Tibial nerve (tissue), 4 donors: ENCODE data around the gene TMEM219. TPM values are rescaled to one million over a fixed set of nuclear protein-coding genes. Genes with fewer than 3 reads are reported as not detected.

Experiments used
- DNase-seq, 2 donors: peaks; one replicate each; pipeline ENCODE4 v3.0.0-alpha.2; 2019; ENCODE audit warnings: low spot score in 2 of 2
- H3K27ac ChIP-seq, 4 donors: fragments of 200-600 bp; sonication (generic) in 3 of 4; one replicate each; pipeline ENCODE4 v1.5.1; 2017 to 2019; ENCODE audit warnings: mild to moderate bottlenecking in 1 of 4
- H3K27me3 ChIP-seq, 2 donors: fragments of 200-600 bp; sonication (generic) in 1 of 2; one replicate each; pipeline versions ENCODE4 v1.5.1 to v1.6.0; 2017 to 2019
- H3K36me3 ChIP-seq, 3 donors: fragments of 200-600 bp; sonication (generic); one replicate each; pipeline ENCODE4 v1.5.1; 2018 to 2019
- H3K4me1 ChIP-seq, 4 donors: fragments of 200-600 bp; sonication (generic) in 3 of 4; one replicate each; pipeline ENCODE4 v1.5.1; 2017 to 2019
- H3K4me3 ChIP-seq, 4 donors: fragments of 200-600 bp; sonication (generic) in 3 of 4; one replicate each; pipeline ENCODE4 v1.5.1; 2017 to 2019; ENCODE audit warnings: mild to moderate bottlenecking in 1 of 4, moderate library complexity in 1 of 4
- H3K9me3 ChIP-seq, 4 donors: fragments of 200-600 bp; sonication (generic) in 3 of 4; one replicate each; pipeline ENCODE4 v1.5.1; 2017 to 2019
- CTCF ChIP-seq, 5 experiments: fragments of 200-600 bp in 3 of 5; fragments of 450-650 bp in 2 of 5; sonication (generic) in 3 of 5; IDR thresholded peaks; one replicate each; pipeline ENCODE4 v1.5.1; 2016 to 2019; ENCODE audit warnings: antibody characterized with exemption in 5 of 5, mild to moderate bottlenecking in 3 of 5, moderate library complexity in 2 of 5
- EP300 ChIP-seq, 2 donors: sonication (generic); formaldehyde crosslinking; IDR thresholded peaks; one replicate each; pipeline ENCODE4 v1.6.1; 2017; ENCODE audit warnings: antibody characterized with exemption in 2 of 2, mild to moderate bottlenecking in 1 of 2
- POLR2A ChIP-seq, 2 donors: fragments of 450-650 bp; IDR thresholded peaks; one replicate each; pipeline ENCODE4 v1.6.1; 2017; ENCODE audit warnings: antibody characterized with exemption in 2 of 2, mild to moderate bottlenecking in 2 of 2, moderate library complexity in 2 of 2
- WGBS, 2 donors: methylation state at CpG; one replicate each; pipeline ENCODE4 v1.1.5; 2018; 5-methylcytosine and 5-hydroxymethylcytosine counted together
- total RNA-seq, 4 donors: library from RNA; depleted of rRNA; stranded (reverse); fragments of >200 nt; gene quantifications; one replicate each; pipeline ENCODE4 v1.1.0, GENCODE V29; 2016

The TMEM219 gene
- total RNA-seq, 4 donors from 2014 or later = 83.1 to 144 (median 103) TPM

- Histone ChIP-seq H3K27me3 (no peaks in the 10 kb centered on the region), H3K4me3 (no peak overlapping the region), H3K4me1 (no peaks in the 10 kb centered on the region), H3K9me3 (no peaks in the 10 kb centered on the region), H3K36me3 (peaks cover 12 to 100% (median 55%) of the 10 kb centered on the region in 3 donors), H3K27ac (no peak overlapping the region)
- DNase-seq = no peak
- WGBS, 2 donors = 91 to 95% methylated on average over 28 of the region's 28 CpGs
- TF ChIP-seq POLR2A (IDR thresholded peaks at IDR 0.05) = no peak
- TF ChIP-seq CTCF (IDR thresholded peaks at IDR 0.05) = no peak
- TF ChIP-seq EP300 (IDR thresholded peaks at IDR 0.05) = no peak
Measured at GRCh38 chr16:29985271-29985811, 23.5 kb downstream of the TMEM219 start.

GRCh38 chr16:29986231-29986630, 24.4 kb downstream of the TMEM219 start:
- Histone ChIP-seq H3K27ac (no peak overlapping the region), H3K9me3 (no peaks in the 10 kb centered on the region), H3K4me1 (no peaks in the 10 kb centered on the region), H3K27me3 (no peaks in the 10 kb centered on the region), H3K4me3 (no peak overlapping the region), H3K36me3 (peaks cover 12 to 100% (median 63%) of the 10 kb centered on the region in 3 donors)
- no peak for DNase-seq
- no peak for TF ChIP-seq POLR2A (IDR thresholded peaks at IDR 0.05)
- TF ChIP-seq EP300 (IDR thresholded peaks at IDR 0.05) = no peak
- WGBS, 2 donors = 89 to 92% methylated on average over 16 to 20 of the region's 20 CpGs

GRCh38 chr16:29986931-29987330, 25.1 kb downstream of the TMEM219 start:
- no peak for DNase-seq
- TF ChIP-seq CTCF (IDR thresholded peaks at IDR 0.05) = no peak
- no peak for TF ChIP-seq POLR2A (IDR thresholded peaks at IDR 0.05)
- TF ChIP-seq EP300 (IDR thresholded peaks at IDR 0.05) = no peak
- H3K36me3 ChIP-seq = peaks cover 12 to 100% (median 57%) of the 10 kb centered on the region in 3 donors
- H3K4me1 ChIP-seq = no peaks in the 10 kb centered on the region
- H3K4me3 ChIP-seq = no peak overlapping the region
- 86% methylated on average over 4 to 5 of the region's 5 CpGs for WGBS, 2 donors
- H3K9me3 ChIP-seq = no peaks in the 10 kb centered on the region
- H3K27ac ChIP-seq = no peak overlapping the region
- no peaks in the 10 kb centered on the region for H3K27me3 ChIP-seq

GRCh38 chr16:29987371-29988085, 25.6 kb downstream of the TMEM219 start:
- no peaks in the 10 kb centered on the region for H3K27me3 ChIP-seq
- TF ChIP-seq EP300 (IDR thresholded peaks at IDR 0.05) (no peak), POLR2A (IDR thresholded peaks at IDR 0.05) (no peak), CTCF (IDR thresholded peaks at IDR 0.05) (no peak)
- no peak for DNase-seq
- no peak overlapping the region for H3K27ac ChIP-seq
- no peaks in the 10 kb centered on the region for H3K4me1 ChIP-seq
- no peak overlapping the region for H3K4me3 ChIP-seq
- peaks cover 13 to 100% (median 55%) of the 10 kb centered on the region in 3 donors for H3K36me3 ChIP-seq
- H3K9me3 ChIP-seq = no peaks in the 10 kb centered on the region
- 86 to 93% methylated on average over 29 to 33 of the region's 35 CpGs for WGBS, 2 donors

GRCh38 chr16:29988346-29989075, 26.6 kb downstream of the TMEM219 start:
- Histone ChIP-seq H3K27ac (no peak overlapping the region), H3K4me3 (no peak overlapping the region), H3K27me3 (no peaks in the 10 kb centered on the region), H3K9me3 (no peaks in the 10 kb centered on the region), H3K4me1 (peaks cover 0 to under 1% (median 0%) of the 10 kb centered on the region in 4 donors), H3K36me3 (peaks cover 13 to 100% (median 48%) of the 10 kb centered on the region in 3 donors)
- 78 to 80% methylated on average over 17 of the region's 17 CpGs for WGBS, 2 donors
- TF ChIP-seq EP300 (IDR thresholded peaks at IDR 0.05) = no peak
- TF ChIP-seq POLR2A (IDR thresholded peaks at IDR 0.05) = no peak
- no peak for TF ChIP-seq CTCF (IDR thresholded peaks at IDR 0.05)
- DNase-seq = no peak
